GM18502 (cell line): ENCODE results near the gene TRAF4.
"Not testable (repeated sequence)": the region's sequence is repeated elsewhere in the genome, so short reads cannot be mapped to it uniquely, and the experiment has no call there.

Source experiments
- ATAC-seq: cut with Tn5 transposase; IDR thresholded peaks from one replicate; pipeline ENCODE4 v1.9.1; 2021; ENCODE audit warnings: mild to moderate bottlenecking; ENCODE audit not compliant: unreplicated experiment, poor library complexity

Gene TRAF4

GRCh38 chr17:28777178-28777577, 33.4 kb downstream of the TRAF4 start:
- ATAC-seq, result no peak

- ATAC-seq, result not testable (repeated sequence)
Measured at GRCh38 chr17:28779601-28780000, 35.8 kb downstream of the TRAF4 start.

- ATAC-seq, result no peak
Measured at GRCh38 chr17:28783161-28783560, 39.4 kb downstream of the TRAF4 start.

GRCh38 chr17:28788100-28788499, 44.3 kb downstream of the TRAF4 start:
- no peak for ATAC-seq

GRCh38 chr17:28792877-28793661, 49.3 kb downstream of the TRAF4 start:
- ATAC-seq, result no peak

GRCh38 chr17:28794846-28795441, 51.1 kb downstream of the TRAF4 start:
- not testable (repeated sequence) for ATAC-seq

- ATAC-seq, result no peak
Measured at GRCh38 chr17:28796062-28796461, 52.3 kb downstream of the TRAF4 start.
